ENCODE results near the gene ZNF48.
A peak's percentile ranks its signal among the peaks of the same experiment; 100 is the strongest.

ZNF48 gene

DNA sequence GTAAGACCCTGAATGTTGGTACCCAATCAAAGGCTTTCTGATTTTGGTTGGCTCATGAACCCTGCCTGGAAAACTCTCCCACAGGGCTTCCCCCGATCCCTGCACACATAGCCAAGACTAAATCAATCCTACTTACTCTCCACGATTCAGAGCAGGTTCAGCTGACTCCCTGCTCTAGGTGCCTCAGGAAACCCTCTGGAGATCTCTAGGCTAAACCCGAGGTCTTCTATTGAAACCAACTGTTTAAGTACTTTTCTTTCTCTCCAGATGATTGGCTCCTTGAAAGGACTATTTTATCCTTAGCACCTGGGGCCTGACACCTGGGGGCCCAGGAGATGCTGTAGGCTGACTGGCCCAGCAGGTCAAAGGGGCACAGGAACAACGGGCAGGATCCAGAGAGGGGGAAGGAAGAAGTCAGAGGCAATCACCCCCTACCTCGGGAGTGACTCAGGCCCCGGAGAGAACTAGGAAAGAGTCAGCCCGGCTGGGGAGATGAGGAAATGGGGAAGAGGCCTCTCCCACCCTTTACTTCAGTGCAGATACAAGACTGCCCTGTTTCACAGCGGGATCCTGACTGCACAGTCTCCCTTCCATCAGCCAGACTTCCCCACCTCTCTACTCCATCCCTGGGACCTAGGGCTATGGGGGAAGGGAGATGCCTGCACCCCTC is 27.0 kb upstream of the ZNF48 start:
- peak; percentile 74 for DNase-seq (ENCODE audit: low read depth)
- TF ChIP-seq, protein P1, sequence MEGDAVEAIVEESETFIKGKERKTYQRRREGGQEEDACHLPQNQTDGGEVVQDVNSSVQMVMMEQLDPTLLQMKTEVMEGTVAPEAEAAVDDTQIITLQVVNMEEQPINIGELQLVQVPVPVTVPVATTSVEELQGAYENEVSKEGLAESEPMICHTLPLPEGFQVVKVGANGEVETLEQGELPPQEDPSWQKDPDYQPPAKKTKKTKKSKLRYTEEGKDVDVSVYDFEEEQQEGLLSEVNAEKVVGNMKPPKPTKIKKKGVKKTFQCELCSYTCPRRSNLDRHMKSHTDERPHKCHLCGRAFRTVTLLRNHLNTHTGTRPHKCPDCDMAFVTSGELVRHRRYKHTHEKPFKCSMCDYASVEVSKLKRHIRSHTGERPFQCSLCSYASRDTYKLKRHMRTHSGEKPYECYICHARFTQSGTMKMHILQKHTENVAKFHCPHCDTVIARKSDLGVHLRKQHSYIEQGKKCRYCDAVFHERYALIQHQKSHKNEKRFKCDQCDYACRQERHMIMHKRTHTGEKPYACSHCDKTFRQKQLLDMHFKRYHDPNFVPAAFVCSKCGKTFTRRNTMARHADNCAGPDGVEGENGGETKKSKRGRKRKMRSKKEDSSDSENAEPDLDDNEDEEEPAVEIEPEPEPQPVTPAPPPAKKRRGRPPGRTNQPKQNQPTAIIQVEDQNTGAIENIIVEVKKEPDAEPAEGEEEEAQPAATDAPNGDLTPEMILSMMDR (conservative IDR thresholded peaks at IDR 0.05; ENCODE audit: control insufficient read depth, insufficient read depth, low read depth, low read length): no peak
- H3K4me3 ChIP-seq (ENCODE audit: control insufficient read depth, low read depth, low read length): peak overlapping the region; percentile 84

DNA sequence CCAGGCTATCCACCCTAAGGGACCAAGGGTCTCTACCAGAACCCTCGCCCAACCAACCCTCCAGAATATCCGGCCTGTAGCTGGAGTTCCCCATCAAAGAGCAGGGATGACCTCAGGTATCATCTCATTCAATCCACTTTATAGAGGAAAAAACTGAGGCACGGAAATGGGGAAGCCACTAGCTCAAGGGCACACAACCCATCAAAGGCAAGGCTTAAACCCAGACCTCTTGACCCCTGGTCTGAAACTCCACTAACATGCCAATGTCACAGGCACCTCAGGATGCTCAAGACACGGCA is 26.5 kb upstream of the ZNF48 start:
- no peak for DNase-seq (ENCODE audit: low read depth)
- H3K4me3 ChIP-seq (ENCODE audit: control insufficient read depth, low read depth, low read length): peak overlapping the region; percentile 84
- TF ChIP-seq, protein P1 (conservative IDR thresholded peaks at IDR 0.05; ENCODE audit: control insufficient read depth, insufficient read depth, low read depth, low read length): no peak

DNA sequence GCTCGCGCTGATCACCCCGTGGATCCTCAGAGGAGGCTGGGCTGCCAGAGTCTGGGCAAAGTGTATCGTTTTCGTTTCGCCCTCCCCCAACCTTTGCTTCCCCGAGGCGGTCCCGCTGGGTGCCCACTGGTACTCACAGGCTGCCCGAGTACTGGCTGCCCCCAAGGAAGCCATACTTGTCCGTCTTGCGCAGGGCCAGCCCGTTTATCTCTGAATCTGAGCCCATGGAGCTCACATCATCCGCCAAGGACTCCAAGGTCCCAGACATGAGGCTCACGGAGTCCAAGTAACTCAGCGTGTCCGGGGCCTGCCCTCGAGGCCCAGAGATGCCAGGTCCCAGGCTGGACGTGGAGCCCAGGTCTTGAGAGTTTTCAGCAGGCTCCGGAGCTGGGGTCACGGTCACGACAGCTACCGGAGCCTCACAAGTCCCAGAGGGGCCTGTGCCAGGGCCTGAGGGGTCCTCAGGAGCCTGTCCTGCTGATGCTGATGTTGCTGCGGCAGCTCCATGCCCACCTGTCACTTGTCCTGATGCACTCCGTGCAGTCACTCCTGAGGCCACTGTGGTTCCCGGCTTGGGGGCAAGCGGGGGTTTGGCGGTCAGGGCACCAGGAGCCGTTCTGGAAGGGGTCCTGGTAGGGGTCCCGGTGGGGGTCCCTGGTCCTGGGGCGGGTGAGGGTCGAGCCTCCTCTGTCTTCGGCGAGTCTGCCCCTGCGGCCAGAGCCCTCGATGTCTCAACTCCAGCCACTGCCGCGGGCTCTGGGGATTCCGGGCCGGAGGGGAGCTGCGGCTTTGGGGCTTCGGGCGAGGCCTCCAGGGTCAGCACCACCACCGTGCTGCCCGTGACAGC is 25.9 kb upstream of the ZNF48 start:
- peak overlapping the region; percentile 84 for H3K4me3 ChIP-seq (ENCODE audit: control insufficient read depth, low read depth, low read length)
- no peak for DNase-seq (ENCODE audit: low read depth)
- TF ChIP-seq, protein P1 (conservative IDR thresholded peaks at IDR 0.05; ENCODE audit: control insufficient read depth, insufficient read depth, low read depth, low read length): no peak

DNA sequence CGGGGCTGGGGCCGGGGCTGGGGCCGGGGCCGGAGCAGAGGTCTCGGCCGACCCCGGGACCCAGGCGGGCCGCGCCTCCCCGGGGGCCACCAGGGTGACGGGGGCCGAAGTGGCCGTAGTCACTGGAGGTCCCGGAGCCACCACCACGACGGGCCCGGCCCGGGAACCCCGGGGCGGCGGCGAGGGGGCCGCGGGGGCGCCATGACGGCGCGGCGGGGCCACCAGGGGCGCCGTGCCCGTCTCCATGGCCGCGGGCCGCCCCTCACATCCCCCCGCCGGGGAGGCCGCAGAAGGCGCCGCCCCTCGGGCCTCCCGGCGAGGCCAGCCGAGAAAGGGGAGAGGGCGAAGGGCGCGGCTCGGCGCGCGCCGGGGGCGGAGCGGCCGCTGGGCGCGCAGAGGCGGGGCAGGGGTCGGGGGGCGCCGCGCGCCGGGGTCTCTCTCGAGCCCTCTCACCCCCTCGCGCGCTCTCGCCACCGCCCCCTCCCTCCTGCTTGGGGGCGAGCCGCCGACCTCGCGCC is 25.2 kb upstream of the ZNF48 start:
- no peak for DNase-seq (ENCODE audit: low read depth)
- TF ChIP-seq, protein P1 (conservative IDR thresholded peaks at IDR 0.05; ENCODE audit: control insufficient read depth, insufficient read depth, low read depth, low read length): no peak
- peak overlapping the region; percentile 84 for H3K4me3 ChIP-seq (ENCODE audit: control insufficient read depth, low read depth, low read length)

DNA sequence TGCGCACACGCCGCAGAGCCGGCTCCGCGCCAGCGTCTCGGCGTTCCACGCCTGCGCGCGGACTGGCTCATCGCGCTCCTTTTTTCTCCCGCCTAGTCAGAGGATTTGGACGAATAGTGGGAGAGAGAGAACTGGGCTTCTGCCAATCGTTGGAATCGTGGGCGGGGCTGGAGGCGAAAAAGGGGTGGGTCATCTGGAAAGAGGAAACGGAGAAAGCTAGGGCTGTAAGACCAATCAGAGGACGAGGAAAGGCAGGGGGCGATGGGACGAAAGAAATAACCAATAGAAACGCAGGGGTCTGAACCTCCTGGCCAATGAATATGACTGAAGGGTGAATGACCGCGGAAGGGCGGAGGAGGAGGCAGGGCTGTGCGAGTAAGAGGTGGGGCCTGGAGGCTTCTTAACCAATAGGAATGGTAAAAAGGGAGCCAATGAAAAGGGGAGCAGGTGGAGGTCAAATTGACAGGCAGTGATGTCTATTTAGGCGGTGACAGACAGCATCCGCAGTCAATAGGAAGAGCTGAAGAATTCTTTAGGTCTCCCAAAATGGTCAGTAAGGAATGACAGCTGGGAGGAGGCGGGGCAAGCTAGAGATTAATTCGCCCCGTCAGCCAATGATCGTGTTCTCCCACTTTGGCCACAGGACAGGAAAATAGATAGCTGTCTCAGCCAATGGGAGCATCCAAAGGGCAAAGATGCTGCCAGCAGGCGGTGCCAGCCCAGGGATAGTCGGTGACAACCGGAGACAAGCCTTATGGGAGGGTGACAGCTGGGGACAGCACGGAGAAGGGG is 24.6 kb upstream of the ZNF48 start, which contains the start of gene TBC1D10B:
TSS of gene TBC1D10B (minus strand) at position 39 of the 792 bp plus-strand sequence. CDS start 311 bp downstream, outside the sequence.
- peak within 1 kb of the TSS; percentile 84 for H3K4me3 ChIP-seq (ENCODE audit: control insufficient read depth, low read depth, low read length)
- peak; percentile 100 for DNase-seq (ENCODE audit: low read depth)
- TF ChIP-seq, protein P1 (conservative IDR thresholded peaks at IDR 0.05; ENCODE audit: control insufficient read depth, insufficient read depth, low read depth, low read length): no peak

DNA sequence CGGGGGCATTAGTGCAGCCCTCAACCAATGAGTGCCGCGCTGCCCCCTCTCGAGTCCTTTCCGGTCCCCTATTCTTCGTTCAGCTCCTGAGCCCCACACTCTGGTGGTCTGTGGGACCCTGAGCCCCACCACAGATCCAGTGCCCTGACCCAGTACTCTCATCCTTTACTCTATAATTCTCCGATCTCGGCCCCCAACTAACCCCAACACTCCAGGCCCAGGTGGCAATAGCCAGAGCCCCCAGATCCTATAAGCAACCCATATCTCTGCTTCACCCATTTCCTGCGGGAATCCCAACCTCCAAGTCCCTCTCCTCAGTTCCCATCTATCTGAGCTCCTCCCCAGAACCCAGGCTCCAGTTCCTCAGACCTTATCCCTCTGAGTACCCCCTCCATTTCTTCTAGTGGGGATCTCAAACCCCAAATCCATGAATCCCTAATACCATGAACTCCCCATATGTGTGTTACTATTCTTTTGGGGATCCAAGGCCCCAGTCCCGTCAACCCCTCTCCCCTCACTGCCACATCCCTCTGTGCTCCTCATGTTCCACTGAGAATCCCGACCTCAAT is 23.9 kb upstream of the ZNF48 start:
- DNase-seq (ENCODE audit: low read depth): no peak
- peak overlapping the region; percentile 60 for H3K4me3 ChIP-seq (ENCODE audit: control insufficient read depth, low read depth, low read length)
- TF ChIP-seq, protein P1 (conservative IDR thresholded peaks at IDR 0.05; ENCODE audit: control insufficient read depth, insufficient read depth, low read depth, low read length): no peak

Measured in fibroblast of mammary gland (primary cell).